Stimulated activated CD8-positive, alpha-beta memory T cell treated with anti-CD3 and anti-CD28 coated beads, Interleukin-12 subunit alpha, Interleukin-12 subunit beta, amount 100 ng/mL, for 4 hours (primary cell): ENCODE measurements around the gene TTC32.
"Not testable (repeated sequence)": the region's sequence is repeated elsewhere in the genome, so short reads cannot be mapped to it uniquely, and the experiment has no call there.

Source experiments
- DNase-seq: peaks from one replicate; pipeline ENCODE4 v3.0.0-alpha.2; 2020; ENCODE audit warnings: low read depth

The TTC32 gene

DNA sequence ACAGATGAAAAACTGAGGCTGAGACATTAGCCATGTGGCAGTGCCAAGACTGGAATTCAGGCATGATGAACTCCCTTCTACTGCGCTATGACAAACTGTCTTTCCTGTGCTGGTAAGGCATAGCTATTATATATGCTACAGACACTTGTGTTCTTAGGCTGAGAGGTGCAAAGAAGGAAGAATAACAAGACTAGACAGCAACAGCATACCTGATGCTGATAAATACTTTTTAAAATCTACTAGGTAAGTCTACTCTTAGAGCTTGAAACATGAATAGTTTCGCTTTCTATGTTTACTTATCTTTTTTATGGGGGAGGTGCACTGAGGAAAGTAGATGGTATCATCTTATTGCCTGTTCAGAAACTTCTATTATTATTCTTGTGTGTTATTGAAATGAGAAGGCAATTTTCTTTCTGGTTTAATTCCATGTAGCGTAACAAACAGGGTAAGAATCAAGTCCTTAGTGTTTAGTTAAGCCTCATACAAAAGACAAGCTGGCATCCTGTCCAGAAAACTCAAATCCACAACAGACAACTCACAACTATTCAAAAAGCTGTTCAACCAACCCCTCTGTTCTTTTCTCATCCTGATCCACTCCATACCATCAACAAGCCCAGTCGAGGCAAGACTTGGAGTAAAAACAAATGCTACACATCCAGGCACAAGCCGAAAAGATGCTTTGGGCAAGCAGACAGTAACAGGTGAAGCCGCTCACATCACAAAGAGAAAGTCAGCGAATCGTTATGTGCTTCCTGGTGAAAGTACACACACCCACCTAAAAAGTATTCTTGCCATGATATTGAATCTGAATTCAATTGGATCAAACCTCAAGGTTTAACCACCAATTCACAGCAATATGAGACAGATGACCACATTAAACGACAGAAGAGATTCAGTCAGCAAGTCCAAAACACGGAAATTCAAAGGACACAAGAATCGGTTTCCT is 1.5 kb downstream of the TTC32 start:
- DNase-seq, result no peak

DNA sequence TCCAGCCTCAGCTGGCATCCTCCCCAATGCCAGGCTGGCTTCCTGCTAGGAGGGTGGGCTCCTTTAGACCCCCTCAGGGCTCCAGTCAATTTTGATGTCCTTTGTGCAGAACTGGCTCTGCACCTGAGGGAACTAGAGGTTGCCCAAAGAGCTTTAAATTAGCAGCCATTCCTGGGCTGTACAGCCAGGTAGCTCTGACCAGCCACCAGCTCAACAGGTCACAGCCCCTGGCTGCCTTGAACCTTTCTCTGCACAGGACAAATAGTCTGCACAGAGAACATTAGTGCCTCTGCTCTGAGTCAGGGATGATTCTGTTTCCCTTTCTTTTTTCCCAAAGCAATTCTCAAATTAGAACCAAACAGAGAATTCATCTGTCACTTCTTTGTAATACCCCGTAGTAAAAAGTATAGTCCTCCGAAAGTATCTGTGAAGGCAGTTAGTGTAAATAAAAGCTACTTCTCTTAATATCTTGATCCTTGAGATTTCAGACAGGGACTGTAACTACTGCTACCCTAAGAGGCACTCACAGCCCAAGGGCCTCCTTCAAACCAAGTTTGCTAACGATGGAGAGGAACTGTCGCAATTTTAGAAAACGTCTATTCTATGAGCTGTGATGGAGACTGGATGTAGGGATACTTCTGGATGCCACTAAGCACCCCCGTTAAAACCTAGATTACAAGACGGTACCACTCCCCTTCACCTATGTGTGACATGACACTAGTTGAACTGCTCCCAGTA is 3.0 kb downstream of the TTC32 start:
- DNase-seq, result no peak

GRCh38 chr2:19897623-19898245 is 4.0 kb downstream of the TTC32 start:
- no peak for DNase-seq

GRCh38 chr2:19895535-19895934 is 6.2 kb downstream of the TTC32 start:
- no peak for DNase-seq

DNA sequence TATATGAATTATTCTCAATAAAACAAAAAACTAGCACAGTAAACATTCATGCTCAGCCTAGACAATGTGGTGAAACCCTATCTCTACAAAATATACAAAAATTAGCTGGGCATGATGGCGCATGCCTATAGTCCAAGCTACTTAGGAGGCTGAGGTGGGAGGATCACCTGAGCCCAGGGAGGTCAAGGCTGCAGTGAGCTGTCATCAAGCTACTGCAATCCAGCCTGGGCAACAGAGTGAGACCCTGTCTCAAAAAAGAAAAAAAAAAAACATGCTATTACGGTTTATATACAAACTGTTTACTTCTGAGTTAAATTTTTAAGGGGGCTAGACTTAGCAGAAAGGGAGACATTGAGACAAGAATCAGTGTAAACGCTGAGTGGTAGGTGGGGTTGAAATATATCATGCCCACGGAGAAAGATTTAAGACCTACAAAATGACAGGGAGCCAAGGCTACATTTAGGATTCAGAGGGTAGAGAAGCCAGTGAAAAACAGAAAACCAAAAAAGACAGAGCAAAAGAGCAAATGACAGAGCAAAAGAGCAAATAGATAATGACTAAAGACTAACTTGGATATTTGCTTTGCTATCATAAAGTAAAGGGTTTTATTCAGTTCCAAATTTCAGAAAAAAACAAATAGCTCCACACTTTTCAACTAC is 7.5 kb downstream of the TTC32 start:
- no peak for DNase-seq

DNA sequence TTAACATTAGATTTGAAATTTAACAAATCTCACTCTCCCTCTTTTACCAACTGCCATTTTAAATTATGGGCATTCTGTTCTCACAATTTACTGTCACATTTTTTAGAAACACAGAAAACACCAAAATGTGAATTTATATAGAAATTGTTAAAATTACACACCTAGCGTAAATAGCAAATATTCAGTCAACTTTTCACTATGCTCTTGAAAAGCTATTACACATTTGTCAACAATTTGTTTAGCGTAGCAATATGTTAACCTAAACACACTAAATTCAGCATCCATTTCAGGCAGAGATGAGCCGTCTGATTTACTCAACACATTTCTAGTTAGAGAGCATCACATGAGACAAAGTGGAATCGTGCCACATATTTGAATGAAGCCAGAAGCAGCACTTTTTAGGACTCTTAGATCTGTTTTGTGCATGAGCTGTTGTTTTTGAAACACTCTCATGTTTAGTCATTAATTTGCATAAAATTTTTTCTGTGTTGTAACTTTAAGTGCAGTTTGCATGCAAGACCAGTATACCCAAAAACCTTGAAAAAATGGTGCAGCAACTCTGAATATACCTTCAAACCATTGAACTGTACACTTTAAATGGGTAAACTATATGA is 8.2 kb downstream of the TTC32 start:
- no peak for DNase-seq

- DNase-seq, result not testable (repeated sequence)
Measured at GRCh38 chr2:19891971-19892370, 9.8 kb downstream of the TTC32 start.

- DNase-seq, result no peak
Measured at GRCh38 chr2:19890104-19890503, 11.7 kb downstream of the TTC32 start.

- no peak for DNase-seq
Measured at GRCh38 chr2:19888831-19889230, 13.0 kb downstream of the TTC32 start.

GRCh38 chr2:19887510-19887909 is 14.3 kb downstream of the TTC32 start:
- DNase-seq, result no peak

GRCh38 chr2:19886261-19886660 is 15.5 kb downstream of the TTC32 start:
- no peak for DNase-seq

DNA sequence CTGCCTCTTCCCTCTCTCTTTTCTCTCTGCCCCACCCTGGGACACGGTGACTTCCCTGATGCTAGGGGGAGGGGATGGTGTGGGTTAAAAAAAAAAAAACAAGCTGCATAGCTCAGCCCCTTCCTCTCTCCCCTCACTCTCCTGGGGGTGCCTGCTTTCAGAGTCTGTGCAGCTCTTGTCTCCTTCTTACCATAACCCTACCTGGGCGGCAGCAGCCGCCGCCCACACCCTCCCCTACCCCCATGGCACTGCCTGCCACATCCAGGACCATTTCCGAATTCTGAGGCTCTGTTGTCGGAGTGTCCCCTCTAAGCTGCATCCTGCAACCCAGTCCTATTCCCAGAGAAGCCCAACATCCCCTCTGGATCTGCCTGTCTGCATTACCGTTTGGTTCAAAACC is 16.0 kb downstream of the TTC32 start:
- no peak for DNase-seq

DNA sequence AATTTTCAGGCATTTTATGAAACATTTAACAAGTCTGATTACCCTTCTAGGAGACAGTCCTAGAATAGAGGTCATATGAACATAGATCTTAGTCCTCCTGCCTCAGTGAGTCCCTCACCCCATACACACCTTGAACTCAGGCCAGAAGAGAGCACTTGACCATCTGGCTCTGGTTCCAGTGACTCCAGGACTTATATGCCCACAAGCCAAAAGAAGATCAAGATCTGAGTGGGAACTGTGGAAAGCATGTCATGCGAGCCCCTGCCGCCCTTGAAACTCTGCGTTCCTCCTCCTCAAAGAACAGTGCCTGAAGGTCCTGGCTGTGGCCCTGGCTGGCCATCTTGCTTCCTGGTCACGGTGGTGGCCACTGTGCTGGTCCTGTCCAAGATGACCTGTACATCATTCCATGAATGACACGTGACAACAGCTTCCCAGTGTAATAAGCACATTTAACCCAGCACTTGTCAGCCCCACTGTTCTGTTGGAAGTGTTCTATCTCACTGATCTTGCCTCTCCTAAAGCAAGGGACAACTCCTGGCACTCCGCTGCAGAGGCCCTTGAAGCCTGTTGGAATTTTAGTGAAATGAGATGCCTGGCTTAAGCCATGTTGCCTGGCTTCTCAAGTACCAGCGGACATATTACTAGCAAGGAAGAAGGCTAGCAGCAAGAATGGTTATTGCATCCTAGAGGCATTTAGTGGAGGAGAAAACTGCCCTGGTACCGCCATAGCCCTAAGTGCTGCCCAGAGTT is 17.6 kb downstream of the TTC32 start:
- DNase-seq, result no peak

DNA sequence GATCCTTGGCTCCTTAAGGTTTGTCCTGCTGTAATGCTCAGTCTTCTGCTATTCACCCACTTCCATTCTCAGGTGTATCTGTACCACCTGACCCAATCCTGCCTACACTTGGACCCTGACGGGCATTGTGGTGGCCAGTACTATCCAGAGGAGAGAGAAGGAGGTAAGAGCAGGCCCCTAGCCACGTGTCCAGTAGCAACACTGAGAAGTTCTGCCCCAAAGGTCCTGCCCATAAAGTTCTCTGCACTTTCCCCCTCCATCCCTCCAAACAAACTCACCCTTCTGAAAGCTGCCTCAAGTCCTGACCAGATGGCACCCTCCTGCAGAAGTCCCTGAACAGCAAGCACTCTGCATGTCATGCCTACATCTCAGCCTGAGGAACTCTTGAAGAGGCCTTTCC is 18.3 kb downstream of the TTC32 start:
- DNase-seq, result no peak

- no peak for DNase-seq
Measured at GRCh38 chr2:19882286-19882685, 19.5 kb downstream of the TTC32 start.

DNA sequence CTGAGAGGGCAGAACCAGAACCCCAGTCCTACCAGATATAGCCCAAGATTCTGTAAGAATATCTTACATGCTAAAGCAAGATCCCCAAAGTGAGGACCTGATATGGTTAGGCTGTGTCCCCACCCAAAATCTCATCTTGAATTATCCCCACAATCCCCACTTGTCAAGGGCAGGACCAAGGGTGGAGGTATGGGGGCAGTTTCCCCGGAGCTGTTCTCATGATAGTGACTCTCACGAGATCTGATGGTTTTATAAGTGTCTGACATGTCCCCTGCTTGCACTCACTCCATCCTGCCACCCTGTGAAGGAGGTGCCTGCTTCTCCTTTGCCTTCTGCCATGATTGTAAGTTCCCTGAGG is 19.9 kb downstream of the TTC32 start:
- no peak for DNase-seq

DNA sequence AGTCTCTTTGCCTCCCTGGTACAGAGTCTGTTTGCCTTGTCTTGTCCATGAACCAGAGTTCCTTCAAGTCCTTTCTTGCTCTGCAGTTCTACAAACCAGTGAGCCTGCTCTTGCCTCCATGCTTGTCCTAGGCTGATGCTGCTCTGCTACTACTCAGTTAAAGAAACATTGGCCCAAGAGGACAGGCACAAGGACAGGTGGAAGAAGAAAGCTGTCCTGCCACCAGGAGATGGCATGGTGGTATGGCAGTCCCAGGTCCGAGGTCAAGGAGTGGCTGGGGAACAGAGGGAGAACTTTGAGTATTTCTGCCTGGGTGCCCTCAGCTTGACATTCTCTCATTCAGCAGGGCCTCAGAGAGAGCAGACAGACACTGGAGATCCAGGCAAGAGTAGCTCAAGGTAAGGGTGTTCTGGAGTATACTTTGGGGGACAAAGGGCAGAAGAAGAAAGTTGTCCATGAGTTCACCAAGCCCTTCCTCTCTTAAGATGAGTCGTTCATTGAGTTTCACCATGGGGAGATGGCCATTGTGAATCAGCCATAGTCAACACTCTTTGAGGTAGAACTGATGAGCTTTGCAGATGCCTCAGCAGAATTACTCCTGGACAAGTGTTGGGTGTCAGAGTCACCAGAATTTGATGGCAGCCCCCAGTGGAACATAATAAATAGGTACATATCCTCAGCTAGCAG is 20.4 kb downstream of the TTC32 start:
- DNase-seq, result no peak

- not testable (repeated sequence) for DNase-seq
Measured at GRCh38 chr2:19880191-19880590, 21.6 kb downstream of the TTC32 start.

DNA sequence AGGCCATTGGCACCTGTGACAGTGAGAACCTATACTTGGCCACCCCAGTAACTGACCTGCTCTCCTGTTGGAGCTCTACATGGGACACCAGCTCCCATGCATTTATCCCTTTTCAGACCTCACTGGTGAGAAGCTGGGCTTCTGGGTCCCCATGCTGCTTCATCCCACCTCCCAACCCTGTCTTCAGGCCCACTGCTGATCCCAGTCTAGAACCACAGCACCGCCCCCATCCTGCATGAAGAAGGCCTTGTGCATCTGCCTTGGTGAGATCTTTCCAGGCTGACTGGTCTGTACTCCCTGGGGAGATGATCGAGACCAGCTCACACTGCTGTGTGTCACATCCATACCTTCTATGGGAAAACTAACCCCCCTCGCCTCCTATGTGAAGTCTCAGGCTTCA is 22.7 kb downstream of the TTC32 start:
- no peak for DNase-seq

GRCh38 chr2:19878268-19879046 is 23.3 kb downstream of the TTC32 start:
- no peak for DNase-seq
